Measurements from ENCODE around the gene POLH.
"Not testable (repeated sequence)": the region's sequence is repeated elsewhere in the genome, so short reads cannot be mapped to it uniquely, and the experiment has no call there.

The POLH gene

GRCh38 chr6:43575772-43576551 lies at the start of gene POLH, which contains the start of gene XPO5:
POLH (plus strand) TSS chr6:43576185; CDS start chr6:43582320, 6,135 bp downstream.
XPO5 (minus strand) TSS chr6:43576038; CDS start chr6:43575864, 174 bp downstream.
- DNase-seq (ENCODE audit: low read depth in 2 of 2) = peak; percentile 84 to 90

GRCh38 chr6:43532201-43532600 lies 43.8 kb upstream of the POLH start:
- no peak for DNase-seq (ENCODE audit: low read depth in 2 of 2)

GRCh38 chr6:43538986-43539385 lies 37.0 kb upstream of the POLH start:
- not testable (repeated sequence) for DNase-seq (ENCODE audit: low read depth in 2 of 2)

- DNase-seq (ENCODE audit: low read depth in 2 of 2) = not testable (repeated sequence)
Measured at GRCh38 chr6:43539409-43539808, 36.6 kb upstream of the POLH start.

- DNase-seq (ENCODE audit: low read depth in 2 of 2) = no peak
Measured at GRCh38 chr6:43540507-43540906, 35.5 kb upstream of the POLH start.

- no peak for DNase-seq (ENCODE audit: low read depth in 2 of 2)
Measured at GRCh38 chr6:43541774-43542471, 34.1 kb upstream of the POLH start.

GRCh38 chr6:43544461-43544860 lies 31.5 kb upstream of the POLH start:
- DNase-seq (ENCODE audit: low read depth in 2 of 2) = no peak

- DNase-seq (ENCODE audit: low read depth in 2 of 2) = no peak
Measured at GRCh38 chr6:43547222-43547621, 28.8 kb upstream of the POLH start.

- DNase-seq (ENCODE audit: low read depth in 2 of 2) = not testable (repeated sequence)
Measured at GRCh38 chr6:43557620-43558019, 18.4 kb upstream of the POLH start.

GRCh38 chr6:43559328-43559727 lies 16.7 kb upstream of the POLH start:
- no peak for DNase-seq (ENCODE audit: low read depth in 2 of 2)

GRCh38 chr6:43570876-43571441 lies 5.0 kb upstream of the POLH start:
- DNase-seq (ENCODE audit: low read depth in 2 of 2) = no peak

GRCh38 chr6:43572015-43572414 lies 4.0 kb upstream of the POLH start:
- DNase-seq (ENCODE audit: low read depth in 2 of 2) = no peak

- DNase-seq (ENCODE audit: low read depth in 2 of 2) = peak; percentile 23 to 42
Measured at GRCh38 chr6:43575105-43575771, 747 bp upstream of the POLH start.

- no peak for DNase-seq (ENCODE audit: low read depth in 2 of 2)
Measured at GRCh38 chr6:43578748-43579147, 2.8 kb downstream of the POLH start.

- DNase-seq (ENCODE audit: low read depth in 2 of 2) = no peak
Measured at GRCh38 chr6:43579171-43579570, 3.2 kb downstream of the POLH start.

- DNase-seq (ENCODE audit: low read depth in 2 of 2) = no peak
Measured at GRCh38 chr6:43582911-43583310, 6.9 kb downstream of the POLH start.

GRCh38 chr6:43584892-43585570 lies 9.0 kb downstream of the POLH start:
- no peak for DNase-seq (ENCODE audit: low read depth in 2 of 2)

GRCh38 chr6:43588194-43588593 lies 12.2 kb downstream of the POLH start:
- DNase-seq (ENCODE audit: low read depth in 2 of 2) = no peak

- not testable (repeated sequence) for DNase-seq (ENCODE audit: low read depth in 2 of 2)
Measured at GRCh38 chr6:43589564-43589963, 13.6 kb downstream of the POLH start.

GRCh38 chr6:43593938-43594337 lies 18.0 kb downstream of the POLH start:
- no peak for DNase-seq (ENCODE audit: low read depth in 2 of 2)

GRCh38 chr6:43600595-43600994 lies 24.6 kb downstream of the POLH start:
- no peak for DNase-seq (ENCODE audit: low read depth in 2 of 2)

GRCh38 chr6:43604174-43604573 lies 28.2 kb downstream of the POLH start:
- DNase-seq (ENCODE audit: low read depth in 2 of 2) = no peak
